CD4-positive, alpha-beta T cell treated with Interleukin-6 at 100 ng/mL for 8 hours (primary cell): ENCODE measurements around the gene SLC41A2.
"Not testable (repeated sequence)": the region's sequence is repeated elsewhere in the genome, so short reads cannot be mapped to it uniquely, and the experiment has no call there.

Experiments
- DNase-seq: peaks from one replicate; pipeline ENCODE4 v3.0.0-alpha.2; 2020; ENCODE audit warnings: mixed read lengths, low spot score

SLC41A2 gene

GRCh38 chr12:104958001-104958804 is at the start of gene SLC41A2:
Gene SLC41A2, minus strand, starts transcription at chr12:104958290. Its CDS starts 29,763 bp downstream, at chr12:104928527.
- peak; percentile 78 for DNase-seq

GRCh38 chr12:105001476-105001875 is 43.4 kb upstream of the SLC41A2 start:
- DNase-seq = no peak

- DNase-seq = no peak
Measured at GRCh38 chr12:104999347-104999685, 41.2 kb upstream of the SLC41A2 start.

- DNase-seq = no peak
Measured at GRCh38 chr12:104998423-104999346, 40.6 kb upstream of the SLC41A2 start.

GRCh38 chr12:104997541-104997940 is 39.5 kb upstream of the SLC41A2 start:
- DNase-seq = no peak

- DNase-seq = no peak
Measured at GRCh38 chr12:104994336-104994735, 36.2 kb upstream of the SLC41A2 start.

GRCh38 chr12:104991565-104992128 is 33.6 kb upstream of the SLC41A2 start:
- no peak for DNase-seq

- DNase-seq = no peak
Measured at GRCh38 chr12:104990950-104991349, 32.9 kb upstream of the SLC41A2 start.

GRCh38 chr12:104986022-104986941 is 28.2 kb upstream of the SLC41A2 start, which contains the start of gene NOPCHAP1:
Gene NOPCHAP1, plus strand, starts transcription at chr12:104986316. Its CDS starts 37 bp downstream, at chr12:104986353.
- DNase-seq = peak; percentile 78

GRCh38 chr12:104985206-104985605 is 27.1 kb upstream of the SLC41A2 start:
- DNase-seq = no peak

GRCh38 chr12:104977688-104978087 is 19.6 kb upstream of the SLC41A2 start:
- not testable (repeated sequence) for DNase-seq

- DNase-seq = no peak
Measured at GRCh38 chr12:104976703-104977102, 18.6 kb upstream of the SLC41A2 start.

GRCh38 chr12:104975587-104976343 is 17.7 kb upstream of the SLC41A2 start:
- no peak for DNase-seq

GRCh38 chr12:104974626-104975290 is 16.7 kb upstream of the SLC41A2 start:
- DNase-seq = no peak

GRCh38 chr12:104973250-104973649 is 15.2 kb upstream of the SLC41A2 start:
- no peak for DNase-seq

GRCh38 chr12:104971306-104971705 is 13.2 kb upstream of the SLC41A2 start:
- no peak for DNase-seq

GRCh38 chr12:104969343-104969742 is 11.3 kb upstream of the SLC41A2 start:
- DNase-seq = no peak

- DNase-seq = no peak
Measured at GRCh38 chr12:104966677-104967076, 8.6 kb upstream of the SLC41A2 start.

GRCh38 chr12:104964856-104965205 is 6.7 kb upstream of the SLC41A2 start:
- DNase-seq = no peak

GRCh38 chr12:104964167-104964855 is 6.2 kb upstream of the SLC41A2 start:
- no peak for DNase-seq
